ENCODE results near the gene PREB. TPM values are rescaled to one million over a fixed set of nuclear protein-coding genes. Genes with fewer than 3 reads are reported as not detected.

Gene PREB
- total RNA-seq, 4 donors from 2014 or later, result 53.2 to 105 (median 71.1) TPM

GRCh38 chr2:27128668-27129571 is 5.5 kb downstream of the PREB start:
- DNase-seq, result no peak
- intact Hi-C loops (cut with DNase I; ENCODE audit: low total_unique reads) (no loop called here), in situ Hi-C loops (cut with MboI; ENCODE audit: low pct_ligation_motif_present in 1 of 4, low pct_unique_long_range_greater_than_20kb in 1 of 4, low sequenced_read_pairs in 3 of 4) (no loop called here)
- Histone ChIP-seq H3K4me1 (peaks cover 7 to 18% (median 15%) of the 10 kb centered on the region in 4 donors), H3K27me3 (no peaks in the 10 kb centered on the region), H3K4me3 (no peak overlapping the region), H3K36me3 (peaks cover 0 to 19% (median 4%) of the 10 kb centered on the region in 4 donors), H3K9me3 (no peaks in the 10 kb centered on the region), H3K27ac (no peak overlapping the region)
- TF ChIP-seq EP300 (IDR thresholded peaks at IDR 0.05; ENCODE audit: low read depth) (no peak), POLR2A (IDR thresholded peaks at IDR 0.05) (no peak), POLR2AphosphoS5 (IDR thresholded peaks at IDR 0.05) (no peak), CTCF (IDR thresholded peaks at IDR 0.05) (no peak)
- WGBS, 2 donors (ENCODE audit: low coverage in 1 of 2), result 79 to 95% methylated on average over 4 to 11 of the region's 11 CpGs

- WGBS, 2 donors (ENCODE audit: low coverage in 1 of 2), result 93% methylated on average over 9 of the region's 9 CpGs; no CpG with 5 or more reads in 1 of the 2 donors
Measured at GRCh38 chr2:27127883-27128667, 6.4 kb downstream of the PREB start.

GRCh38 chr2:27126252-27126710 is 8.2 kb downstream of the PREB start:
- peaks cover under 1% of the 10 kb centered on the region for H3K27me3 ChIP-seq
- H3K27ac ChIP-seq, result no peak overlapping the region
- TF ChIP-seq EP300 (IDR thresholded peaks at IDR 0.05; ENCODE audit: low read depth) (no peak), POLR2A (IDR thresholded peaks at IDR 0.05) (no peak), POLR2AphosphoS5 (IDR thresholded peaks at IDR 0.05) (no peak), CTCF (IDR thresholded peaks at IDR 0.05) (no peak)
- in situ Hi-C loops (cut with MboI; ENCODE audit: low pct_ligation_motif_present in 1 of 4, low pct_unique_long_range_greater_than_20kb in 1 of 4, low sequenced_read_pairs in 3 of 4), result no loop called here
- peaks cover 0 to 9% (median 6%) of the 10 kb centered on the region in 4 donors for H3K4me1 ChIP-seq
- DNase-seq, result no peak
- H3K36me3 ChIP-seq, result peaks cover 0 to 8% (median 0%) of the 10 kb centered on the region in 4 donors
- no peak overlapping the region for H3K4me3 ChIP-seq
- WGBS, 2 donors (ENCODE audit: low coverage in 1 of 2), result 52 to 60% methylated on average over 2 to 5 of the region's 5 CpGs
- intact Hi-C loops (cut with DNase I; ENCODE audit: low total_unique reads), result no loop called here
- no peaks in the 10 kb centered on the region for H3K9me3 ChIP-seq

More at GRCh38 chr2:27127883-27128667, 6.4 kb downstream of the PREB start:
- in situ Hi-C loops (cut with MboI; ENCODE audit: low pct_ligation_motif_present in 1 of 4, low pct_unique_long_range_greater_than_20kb in 1 of 4, low sequenced_read_pairs in 3 of 4) (no loop called here), intact Hi-C loops (cut with DNase I; ENCODE audit: low total_unique reads) (no loop called here)
- Histone ChIP-seq H3K27ac (no peak overlapping the region), H3K4me1 (peaks cover 1 to 17% (median 11%) of the 10 kb centered on the region in 4 donors), H3K36me3 (peaks cover 0 to 19% (median 4%) of the 10 kb centered on the region in 4 donors), H3K9me3 (no peaks in the 10 kb centered on the region), H3K27me3 (no peaks in the 10 kb centered on the region), H3K4me3 (no peak overlapping the region)
- TF ChIP-seq CTCF (IDR thresholded peaks at IDR 0.05), result no peak
- no peak for TF ChIP-seq POLR2A (IDR thresholded peaks at IDR 0.05)
- no peak for TF ChIP-seq EP300 (IDR thresholded peaks at IDR 0.05; ENCODE audit: low read depth)
- no peak for TF ChIP-seq POLR2AphosphoS5 (IDR thresholded peaks at IDR 0.05)
- DNase-seq, result no peak

- no peak overlapping the region for H3K27ac ChIP-seq
- H3K27me3 ChIP-seq, result peaks cover 11% of the 10 kb centered on the region
- H3K36me3 ChIP-seq, result no peaks in the 10 kb centered on the region
- peaks cover 0 to 9% (median 6%) of the 10 kb centered on the region in 4 donors for H3K4me1 ChIP-seq
- H3K4me3 ChIP-seq, result no peak overlapping the region
- H3K9me3 ChIP-seq, result no peaks in the 10 kb centered on the region
- in situ Hi-C loops (cut with MboI; ENCODE audit: low pct_ligation_motif_present in 1 of 4, low pct_unique_long_range_greater_than_20kb in 1 of 4, low sequenced_read_pairs in 3 of 4), result no loop called here
- intact Hi-C loops (cut with DNase I; ENCODE audit: low total_unique reads), result no loop called here
- DNase-seq, result no peak
- TF ChIP-seq EP300 (IDR thresholded peaks at IDR 0.05; ENCODE audit: low read depth) (no peak), CTCF (IDR thresholded peaks at IDR 0.05) (no peak), POLR2A (IDR thresholded peaks at IDR 0.05) (no peak), POLR2AphosphoS5 (IDR thresholded peaks at IDR 0.05) (no peak)
- 67 to 93% methylated on average over 1 to 3 of the region's 3 CpGs for WGBS, 2 donors (ENCODE audit: low coverage in 1 of 2)
Measured at GRCh38 chr2:27125104-27125503, 9.3 kb downstream of the PREB start.
